ENCODE measurements around the gene LRRC8B. TPM values are rescaled to one million over a fixed set of nuclear protein-coding genes. Genes with fewer than 3 reads are reported as not detected.

Gene LRRC8B
- total and polyA plus RNA-seq, 2 of the 8 experiments (the other 6 are each of a cell fraction or from before 2014, with no cell fraction given): 18.4 to 29.2 TPM

DNA sequence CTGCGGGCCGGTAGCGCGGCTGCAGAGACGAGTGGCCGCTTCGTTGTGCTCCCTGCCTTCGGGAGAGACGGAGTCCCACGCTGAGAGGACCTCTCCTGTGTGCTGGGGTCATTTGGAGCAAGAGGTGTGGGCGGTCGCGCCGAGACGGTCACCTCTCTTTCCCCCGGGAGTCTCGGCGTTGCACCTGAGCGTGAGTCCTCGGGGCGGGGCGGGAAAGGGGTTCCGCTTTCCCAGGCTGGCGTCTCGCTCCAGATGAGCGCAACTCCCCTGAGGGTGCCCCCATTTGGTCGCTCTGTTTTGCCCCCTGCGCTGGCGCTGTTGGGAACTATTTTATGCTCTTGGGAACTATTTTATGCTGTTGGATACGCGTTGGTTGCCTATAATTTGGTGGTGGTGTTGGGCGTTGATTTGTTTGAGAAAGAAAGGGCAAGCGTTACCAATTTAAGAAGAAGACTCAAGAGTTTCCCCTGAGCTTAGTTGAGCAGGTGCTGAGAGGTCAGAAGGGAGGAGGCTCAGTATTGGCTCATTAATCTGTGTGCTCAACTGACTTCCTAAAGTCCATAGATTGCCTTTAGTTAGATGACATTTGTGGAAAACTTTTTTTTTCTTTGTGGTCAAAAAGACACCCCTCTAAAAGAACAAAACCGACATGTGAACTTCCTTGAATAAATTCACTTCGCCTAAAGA, 683 bp downstream of the LRRC8B start (continued):
- TF ChIP-seq ZNF274 (IDR thresholded peaks at IDR 0.05; ENCODE audit: borderline replicate concordance, extremely low read depth, low read length) (no peak), NANOG (IDR thresholded peaks at IDR 0.05; ENCODE audit: insufficient read depth, low read depth, low read length, poor library complexity, severe bottlenecking) (no peak), SIN3A (conservative IDR thresholded peaks at IDR 0.05 in 1 of 2, IDR thresholded peaks at IDR 0.05 in 1 of 2; ENCODE audit: low read depth in 1 of 2, low read length in 2 of 2) (0 out of 4 replicates have a peak, but pooled peaks have one; percentile 13 to 44), RFX5 (IDR thresholded peaks at IDR 0.05; ENCODE audit: borderline replicate concordance, low read depth, low read length) (no peak), NRF1 (IDR thresholded peaks at IDR 0.05; ENCODE audit: low read depth, low read length) (no peak), EGR1 (IDR thresholded peaks at IDR 0.05; ENCODE audit: borderline replicate concordance, low read depth, low read length) (no peak), YY1 (IDR thresholded peaks at IDR 0.05; ENCODE audit: low read depth, low read length) (no peak), SAP30 (IDR thresholded peaks at IDR 0.05; ENCODE audit: insufficient read depth, insufficient replicate concordance, low read length) (no peak), CREB1 (IDR thresholded peaks at IDR 0.05) (no peak), CBX8 (IDR thresholded peaks at IDR 0.05; ENCODE audit: borderline replicate concordance, low read depth, low read length) (no peak), JUND (IDR thresholded peaks at IDR 0.05; ENCODE audit: low read length) (no peak), HDAC2 (IDR thresholded peaks at IDR 0.05; ENCODE audit: borderline replicate concordance in 1 of 2, low read depth in 2 of 2, low read length in 2 of 2) (peak; percentile 57 to 61; a peak in 2 of 4 replicates), KDM4A (IDR thresholded peaks at IDR 0.05; ENCODE audit: low read depth, low read length, severe bottlenecking) (peak; percentile 97), POU5F1 (IDR thresholded peaks at IDR 0.05; ENCODE audit: low read depth, low read length) (no peak), PHF8 (conservative IDR thresholded peaks at IDR 0.05; ENCODE audit: low read depth, low read length) (no peak), BACH1 (IDR thresholded peaks at IDR 0.05; ENCODE audit: low read length) (no peak), SP2 (IDR thresholded peaks at IDR 0.05; ENCODE audit: low read length) (no peak), SIRT6 (IDR thresholded peaks at IDR 0.05; ENCODE audit: low read length) (no peak)
- TF ChIP-seq, protein P1, sequence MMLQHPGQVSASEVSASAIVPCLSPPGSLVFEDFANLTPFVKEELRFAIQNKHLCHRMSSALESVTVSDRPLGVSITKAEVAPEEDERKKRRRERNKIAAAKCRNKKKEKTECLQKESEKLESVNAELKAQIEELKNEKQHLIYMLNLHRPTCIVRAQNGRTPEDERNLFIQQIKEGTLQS (IDR thresholded peaks at IDR 0.05; ENCODE audit: insufficient read depth, low read depth, low read length): no peak
- TF ChIP-seq, protein P2, sequence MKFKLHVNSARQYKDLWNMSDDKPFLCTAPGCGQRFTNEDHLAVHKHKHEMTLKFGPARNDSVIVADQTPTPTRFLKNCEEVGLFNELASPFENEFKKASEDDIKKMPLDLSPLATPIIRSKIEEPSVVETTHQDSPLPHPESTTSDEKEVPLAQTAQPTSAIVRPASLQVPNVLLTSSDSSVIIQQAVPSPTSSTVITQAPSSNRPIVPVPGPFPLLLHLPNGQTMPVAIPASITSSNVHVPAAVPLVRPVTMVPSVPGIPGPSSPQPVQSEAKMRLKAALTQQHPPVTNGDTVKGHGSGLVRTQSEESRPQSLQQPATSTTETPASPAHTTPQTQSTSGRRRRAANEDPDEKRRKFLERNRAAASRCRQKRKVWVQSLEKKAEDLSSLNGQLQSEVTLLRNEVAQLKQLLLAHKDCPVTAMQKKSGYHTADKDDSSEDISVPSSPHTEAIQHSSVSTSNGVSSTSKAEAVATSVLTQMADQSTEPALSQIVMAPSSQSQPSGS (IDR thresholded peaks at IDR 0.05; ENCODE audit: low read length): 0 out of 2 replicates have a peak, but pooled peaks have one; percentile 33
- TF ChIP-seq, protein P3, sequence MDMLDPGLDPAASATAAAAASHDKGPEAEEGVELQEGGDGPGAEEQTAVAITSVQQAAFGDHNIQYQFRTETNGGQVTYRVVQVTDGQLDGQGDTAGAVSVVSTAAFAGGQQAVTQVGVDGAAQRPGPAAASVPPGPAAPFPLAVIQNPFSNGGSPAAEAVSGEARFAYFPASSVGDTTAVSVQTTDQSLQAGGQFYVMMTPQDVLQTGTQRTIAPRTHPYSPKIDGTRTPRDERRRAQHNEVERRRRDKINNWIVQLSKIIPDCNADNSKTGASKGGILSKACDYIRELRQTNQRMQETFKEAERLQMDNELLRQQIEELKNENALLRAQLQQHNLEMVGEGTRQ (IDR thresholded peaks at IDR 0.05; ENCODE audit: low read length): no peak

All from H1 (cell line).